Measurements from ENCODE around the gene CTDSPL2. TPM values are rescaled to one million over a fixed set of nuclear protein-coding genes. Genes with fewer than 3 reads are reported as not detected.
A peak's percentile ranks its signal among the peaks of the same experiment; 100 is the strongest.

Gene CTDSPL2
- total and polyA plus RNA-seq, 2 of the 8 experiments (the other 6 are each of a cell fraction or from before 2014, with no cell fraction given), result 25.2 to 64.7 TPM

DNA sequence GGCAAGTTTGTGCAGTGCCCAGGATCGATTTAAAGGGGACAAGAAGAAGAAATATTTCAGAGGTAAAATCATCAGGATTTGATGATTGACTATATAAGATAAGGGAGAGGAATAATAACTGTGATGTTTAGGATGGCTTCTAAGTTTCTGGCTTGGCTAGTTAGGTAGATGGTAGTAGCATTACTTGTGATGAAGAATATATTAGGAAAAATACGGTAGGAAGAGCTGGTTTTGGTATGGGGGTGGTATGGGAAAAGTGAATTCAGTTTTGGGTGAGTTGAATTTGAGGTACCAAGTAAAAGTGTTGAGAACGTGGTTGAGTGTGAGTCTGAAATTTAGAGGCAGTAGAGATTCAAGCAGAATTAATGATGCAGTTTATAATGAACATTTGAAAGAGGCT lies 11.0 kb downstream of the CTDSPL2 start:
- H3K27ac ChIP-seq (ENCODE audit: low read depth, low read length), result no peak overlapping the region
- CTCF ChIA-PET (ENCODE audit: partially characterized antibody), result interaction anchor here (0.6 to 1.7 kb wide), 2 partner anchors 36 to 63 kb away, joined by 3 read pairs; no protein-coding TSS in a partner anchor
- DNase-seq (ENCODE audit: low read depth in 1 of 2, low spot score in 2 of 2), result no peak
- no peak for TF ChIP-seq PHF8 (conservative IDR thresholded peaks at IDR 0.05; ENCODE audit: low read depth, low read length)

More for the DNA sequence above, 11.0 kb downstream of the CTDSPL2 start:
- Histone ChIP-seq H3K23ac (ENCODE audit: insufficient read length) (no peak overlapping the region), H2BK5ac (ENCODE audit: low read depth, low read length) (no peak overlapping the region), H3K4me1 (replicated peaks in 1 of 4; ENCODE audit: control insufficient read depth in 3 of 4, insufficient read depth in 4 of 4, low read length in 3 of 4) (peaks cover 3 to 7% (median 5%) of the 10 kb centered on the region in 4 experiments; a peak in 5 of 7 replicates), H2BK20ac (ENCODE audit: low read length) (no peak overlapping the region), H3K18ac (ENCODE audit: extremely low read depth, low read length) (no peak overlapping the region), H3K4ac (replicated peaks; ENCODE audit: insufficient read length, low read depth, low read length) (no peak overlapping the region), H3K79me1 (ENCODE audit: low read depth, low read length) (peaks cover 3% of the 10 kb centered on the region; the same call in 1 of the 2 replicates), H3K9me3 (ENCODE audit: insufficient read depth in 2 of 2, low read depth in 1 of 2, low read length in 1 of 2) (no peaks in the 10 kb centered on the region), H3K4me2 (ENCODE audit: insufficient read depth in 1 of 2, low read depth in 2 of 2, low read length in 2 of 2) (0 out of 4 replicates have a peak overlapping the region, but pooled peaks of 1 of the 2 experiments have one; percentile 31), H3K14ac (ENCODE audit: insufficient read length) (no peak overlapping the region), H2BK12ac (ENCODE audit: low read depth, low read length) (no peak overlapping the region), H4K8ac (ENCODE audit: extremely low read depth, insufficient read depth, low read length) (no peak overlapping the region), H4K91ac (replicated peaks; ENCODE audit: insufficient read length, low read length) (no peak overlapping the region), H2BK15ac (ENCODE audit: low read length) (no peak overlapping the region), H3K36me3 (ENCODE audit: control insufficient read depth in 2 of 4, insufficient read depth in 4 of 4, low read length in 3 of 4) (peaks cover 0 to 3% (median 0%) of the 10 kb centered on the region in 4 experiments; a peak in 1 of 8 replicates), H2AFZ (ENCODE audit: low read length) (no peak overlapping the region), H4K20me1 (replicated peaks in 1 of 2; ENCODE audit: control insufficient read depth in 1 of 2, insufficient read depth in 2 of 2, low read length in 2 of 2) (peaks cover 15 to 22% of the 10 kb centered on the region in 2 experiments), H3K23me2 (ENCODE audit: low read depth, low read length) (0 out of 2 replicates have a peak, but pooled peaks cover 4% of the 10 kb centered on the region), H2BK120ac (replicated peaks; ENCODE audit: low read depth, low read length) (no peak overlapping the region), H3K27me3 (replicated peaks in 1 of 4; ENCODE audit: control insufficient read depth in 3 of 4, extremely low read depth in 1 of 4, insufficient read depth in 3 of 4, low read length in 3 of 4) (no peaks in the 10 kb centered on the region), H3K4me3 (ENCODE audit: extremely low read depth in 1 of 4, insufficient read depth in 2 of 4, low read depth in 3 of 4, low read length in 4 of 4) (no peak overlapping the region), H3K9ac (replicated peaks in 1 of 4; ENCODE audit: extremely low read depth in 1 of 4, low read depth in 3 of 4, low read length in 3 of 4) (no peak overlapping the region), H3K79me2 (ENCODE audit: control insufficient read depth in 1 of 2, insufficient read depth in 2 of 2, low read length in 2 of 2) (peaks cover 39 to 98% of the 10 kb centered on the region in 2 experiments), H2AK5ac (ENCODE audit: low read depth, low read length) (no peak overlapping the region), H3K56ac (replicated peaks; ENCODE audit: insufficient read length, low read depth, low read length) (no peak overlapping the region), H4K5ac (ENCODE audit: insufficient read length, low read depth, low read length) (no peak overlapping the region)
- POLR2A ChIA-PET (ENCODE audit: partially characterized antibody), result interaction anchor here (2.7 kb wide), 1 partner anchor 11 kb away, joined by 12 read pairs; the partner anchor contains the start of gene CTDSPL2
- FAIRE-seq, result no peak
- 65 to 93% methylated on average over 2 to 3 of the region's 3 CpGs for WGBS, 2 experiments (ENCODE audit: extremely low coverage in 1 of 2, insufficient coverage in 1 of 2, insufficient read length in 1 of 2, insufficient replicate concordance in 2 of 2, low coverage in 1 of 2, low lambda C conversion rate in 2 of 2, missing lambda C conversion rate in 1 of 2)
